ENCODE measurements around the gene S100A14. TPM values are rescaled to one million over a fixed set of nuclear protein-coding genes. Genes with fewer than 3 reads are reported as not detected.
A peak's percentile ranks its signal among the peaks of the same experiment; 100 is the strongest.

S100A14 gene
- total and polyA plus RNA-seq, 7 donors: 0.22 to 0.48 (median 0.38) TPM; not detected in 3

GRCh38 chr1:153659656-153660055 is 43.5 kb upstream of the S100A14 start:
- Histone ChIP-seq H3K9me3 (no peaks in the 10 kb centered on the region), H3K4me1 (peaks cover 9% of the 10 kb centered on the region), H3K36me3 (ENCODE audit: insufficient read depth in 1 of 2, low read depth in 1 of 2) (peaks cover 21 to 54% of the 10 kb centered on the region in 2 donors), H3K27ac (peak overlapping the region; percentile 95), H3K4me3 (peak overlapping the region; percentile 90), H3K27me3 (ENCODE audit: insufficient read depth in 3 of 3, low read length in 2 of 3) (no peaks in the 10 kb centered on the region)
- ATAC-seq (no peak), DNase-seq (no peak)
- 74 to 77% (median 76%) methylated on average over 9 of the region's 9 CpGs for WGBS, 3 donors
- no peak for TF ChIP-seq CTCF (IDR thresholded peaks at IDR 0.05)
- intact Hi-C loops (cut with DNase I): no loop called here

DNA sequence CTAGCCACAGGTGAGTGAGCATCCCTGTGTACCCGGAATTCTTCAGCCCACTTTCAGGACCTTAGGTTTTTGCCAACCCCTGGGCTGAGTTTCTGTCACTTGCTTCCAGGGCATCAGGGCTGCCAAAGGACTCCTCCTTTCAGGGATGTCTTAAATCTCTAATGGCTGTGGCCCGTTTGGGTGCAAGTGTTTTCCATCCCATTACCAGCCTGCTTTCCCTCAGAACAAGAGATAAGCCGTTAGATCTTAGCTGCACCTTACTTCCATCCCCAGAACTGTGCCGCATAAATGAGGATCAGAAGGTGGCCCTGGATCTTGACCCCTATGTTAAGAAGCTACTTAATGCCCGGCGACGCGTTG is 43.0 kb upstream of the S100A14 start:
- DNase-seq: no peak
- WGBS, 3 donors: 22 to 31% (median 30%) methylated on average over 8 of the region's 8 CpGs
- ATAC-seq: no peak

GRCh38 chr1:153658400-153659174 is 42.5 kb upstream of the S100A14 start, which contains the start of gene SNAPIN:
SNAPIN (plus strand) TSS chr1:153658703; CDS start chr1:153658744, 41 bp downstream.
- peaks cover 14 to 44% of the 10 kb centered on the region in 2 donors for H3K36me3 ChIP-seq (ENCODE audit: insufficient read depth in 1 of 2, low read depth in 1 of 2)
- ATAC-seq (peak; percentile 95 to 97 (median 96)), DNase-seq (peak; percentile 93 to 95)
- WGBS, 3 donors: 2% methylated on average over 48 to 53 of the region's 53 CpGs
- intact Hi-C loops (cut with DNase I): no loop called here
- H3K4me1 ChIP-seq: peaks cover 9% of the 10 kb centered on the region
- no peak for TF ChIP-seq CTCF (IDR thresholded peaks at IDR 0.05)
- peak within 1 kb of the TSS; percentile 95 for H3K27ac ChIP-seq
- H3K9me3 ChIP-seq: no peaks in the 10 kb centered on the region
- H3K27me3 ChIP-seq (ENCODE audit: insufficient read depth in 3 of 3, low read length in 2 of 3): no peaks in the 10 kb centered on the region
- H3K4me3 ChIP-seq: peak within 1 kb of the TSS; percentile 90

More for the DNA sequence above, 43.0 kb upstream of the S100A14 start:
- Histone ChIP-seq H3K36me3 (ENCODE audit: insufficient read depth in 1 of 2, low read depth in 1 of 2) (peaks cover 16 to 49% of the 10 kb centered on the region in 2 donors), H3K4me1 (peaks cover 9% of the 10 kb centered on the region), H3K4me3 (peak overlapping the region; percentile 90), H3K27me3 (ENCODE audit: insufficient read depth in 3 of 3, low read length in 2 of 3) (no peaks in the 10 kb centered on the region), H3K27ac (peak overlapping the region; percentile 95), H3K9me3 (no peaks in the 10 kb centered on the region)
- intact Hi-C loops (cut with DNase I): no loop called here
- TF ChIP-seq CTCF (IDR thresholded peaks at IDR 0.05): no peak

DNA sequence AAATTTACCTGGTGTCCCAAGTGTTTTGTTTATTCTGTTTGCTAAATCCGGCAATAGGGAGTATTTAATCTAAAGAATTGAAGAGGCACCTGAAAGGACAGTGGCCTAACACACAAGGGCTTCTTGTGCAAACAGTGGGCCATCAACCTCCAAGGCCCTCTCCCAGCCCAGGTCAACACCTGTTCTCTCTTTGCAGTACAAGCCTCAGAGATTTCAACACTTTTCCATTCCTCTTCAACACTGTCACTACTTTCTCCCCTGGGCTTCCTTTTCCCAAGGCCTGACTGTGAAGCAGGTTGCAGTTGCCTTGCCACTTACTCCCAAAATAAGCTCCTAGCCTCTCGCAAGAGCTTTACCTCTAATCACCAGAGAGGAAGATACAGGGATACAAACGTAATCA is 39.2 kb upstream of the S100A14 start:
- Histone ChIP-seq H3K9me3 (no peaks in the 10 kb centered on the region), H3K27ac (peak overlapping the region; percentile 74), H3K27me3 (ENCODE audit: insufficient read depth in 3 of 3, low read length in 2 of 3) (no peaks in the 10 kb centered on the region), H3K4me1 (peaks cover 9% of the 10 kb centered on the region), H3K4me3 (no peak overlapping the region), H3K36me3 (ENCODE audit: insufficient read depth in 1 of 2, low read depth in 1 of 2) (peaks cover 0 to 11% of the 10 kb centered on the region in 2 donors)
- 88 to 93% (median 89%) methylated on average over 3 of the region's 3 CpGs for WGBS, 3 donors
- no peak for TF ChIP-seq CTCF (IDR thresholded peaks at IDR 0.05)
- intact Hi-C loops (cut with DNase I): no loop called here
- DNase-seq (no peak), ATAC-seq (peak in 3 of 4 donors; percentile 10 to 42 (median 33))
